Right lobe of liver (tissue), 6 donors: ENCODE results near the gene CXCR4. TPM values are rescaled to one million over a fixed set of nuclear protein-coding genes. Genes with fewer than 3 reads are reported as not detected.

ENCODE experiments used
- ATAC-seq, 4 donors: fragments of 200-7000 bp; cut with Tn5 transposase; one replicate each; pipeline ENCODE4 v1.9.1; 2020; ENCODE audit warnings: mild to moderate bottlenecking in 4 of 4, moderate library complexity in 4 of 4
- DNase-seq, 3 donors: peaks; one replicate each; pipeline ENCODE4 v3.0.0-alpha.2; 2020
- H3K27ac ChIP-seq, 3 donors: fragments of 200-600 bp; one replicate each; pipeline ENCODE4 v1.8.0; 2022
- H3K27me3 ChIP-seq, 2 donors: fragments of 200-600 bp; one replicate each; pipeline ENCODE4 v1.8.0; 2022
- H3K36me3 ChIP-seq, 4 donors: fragments of 200-600 bp; sonication (generic) in 1 of 4; one replicate each; pipeline versions ENCODE4 v1.5.1 to v1.8.0; 2017 to 2022; ENCODE audit warnings: control low read depth in 1 of 4
- H3K4me1 ChIP-seq, 4 donors: fragments of 200-600 bp; sonication (generic) in 1 of 4; one replicate each; pipeline versions ENCODE4 v1.5.1 to v1.8.0; 2017 to 2022; ENCODE audit warnings: control low read depth in 1 of 4
- H3K4me3 ChIP-seq, 3 donors: fragments of 200-600 bp; one replicate each; pipeline ENCODE4 v1.8.0; 2022
- H3K9me3 ChIP-seq, 4 donors: fragments of 200-600 bp; sonication (generic) in 1 of 4; one replicate each; pipeline versions ENCODE4 v1.5.1 to v1.8.0; 2017 to 2022; ENCODE audit warnings: control low read depth in 1 of 4
- POLR2A ChIP-seq: fragments of 450-650 bp; IDR thresholded peaks from one replicate; pipeline ENCODE4 v1.6.1; 2017; ENCODE audit warnings: antibody characterized with exemption, mild to moderate bottlenecking
- WGBS: methylation state at CpG from one replicate; pipeline ENCODE4 v1.1.6; 2018; ENCODE audit warnings: low coverage, low lambda C conversion rate; ENCODE audit not compliant: insufficient coverage; ENCODE audit errors: missing lambda C conversion rate; 5-methylcytosine and 5-hydroxymethylcytosine counted together
- intact Hi-C, 2 donors: fragments of 100-400 bp; cut with DNase I; formaldehyde crosslinking; loops; one replicate each; pipeline versions ENCODE4 v1.11.2 to v1.14.1; 2022
- total RNA-seq, 6 experiments: library from RNA; depleted of rRNA in 2 of 6; stranded (reverse); fragments of >200 nt in 2 of 6; fragmentation: NEBNext Ultra II Directional in 3 of 6; extraction: Animal tissue kit (Norgen Biotek cat#: 25700) in 3 of 6; gene quantifications; one replicate each; pipeline versions ENCODE4 v1.1.0 to v1.2.4, GENCODE V29; 2016 to 2023
- TF ChIP-seq, protein P1 (sequence below), 4 donors: fragments of 200-600 bp in 3 of 4; fragments of 450-650 bp in 1 of 4; IDR thresholded peaks; one replicate each; pipeline versions ENCODE4 v1.5.1 to v1.8.0; 2016 to 2022; ENCODE audit warnings: antibody characterized with exemption in 4 of 4, mild to moderate bottlenecking in 2 of 4
- donor health status: DM: no; HTN: yes; CAD: no.
- donor health status: DM: no; HTN: no; CAD: no.
- donor health status: DM: no; HTN: no; CAD: no.
- donor health status: DM: no; HTN: yes; CAD: no.
- donor health status: DM: no; HTN: yes; CAD: no.

CXCR4 gene
- total RNA-seq, 6 experiments from 2014 or later: 1.8 to 12.6 (median 6.9) TPM

DNA sequence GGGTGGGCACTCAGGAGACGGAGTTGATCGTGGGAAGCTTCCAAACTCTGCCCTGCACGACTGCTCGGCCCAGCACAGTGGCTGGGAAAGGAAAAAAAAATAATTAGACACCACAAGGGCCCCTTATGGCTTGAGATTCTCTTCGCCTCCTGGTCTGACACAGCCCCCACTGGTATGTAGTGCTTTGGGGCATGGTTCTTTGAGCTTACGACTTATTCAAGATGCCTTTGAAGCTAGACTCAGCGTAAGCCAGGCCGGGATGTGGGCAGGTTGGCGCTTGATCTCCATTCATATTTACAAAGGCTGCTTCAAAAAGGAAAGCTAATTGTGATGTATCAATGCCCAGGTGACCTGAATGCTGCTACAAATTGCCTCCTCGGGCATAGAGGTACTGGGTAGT, 50.5 kb downstream of the CXCR4 start:
- 65% methylated on average over 5 of the region's 10 CpGs for WGBS
- no peak for ATAC-seq
- H3K36me3 ChIP-seq: no peaks in the 10 kb centered on the region
- no peaks in the 10 kb centered on the region for H3K4me1 ChIP-seq
- no peak overlapping the region for H3K4me3 ChIP-seq
- DNase-seq: no peak
- intact Hi-C loops: no loop called here
- no peak overlapping the region for H3K27ac ChIP-seq
- TF ChIP-seq, protein P1, sequence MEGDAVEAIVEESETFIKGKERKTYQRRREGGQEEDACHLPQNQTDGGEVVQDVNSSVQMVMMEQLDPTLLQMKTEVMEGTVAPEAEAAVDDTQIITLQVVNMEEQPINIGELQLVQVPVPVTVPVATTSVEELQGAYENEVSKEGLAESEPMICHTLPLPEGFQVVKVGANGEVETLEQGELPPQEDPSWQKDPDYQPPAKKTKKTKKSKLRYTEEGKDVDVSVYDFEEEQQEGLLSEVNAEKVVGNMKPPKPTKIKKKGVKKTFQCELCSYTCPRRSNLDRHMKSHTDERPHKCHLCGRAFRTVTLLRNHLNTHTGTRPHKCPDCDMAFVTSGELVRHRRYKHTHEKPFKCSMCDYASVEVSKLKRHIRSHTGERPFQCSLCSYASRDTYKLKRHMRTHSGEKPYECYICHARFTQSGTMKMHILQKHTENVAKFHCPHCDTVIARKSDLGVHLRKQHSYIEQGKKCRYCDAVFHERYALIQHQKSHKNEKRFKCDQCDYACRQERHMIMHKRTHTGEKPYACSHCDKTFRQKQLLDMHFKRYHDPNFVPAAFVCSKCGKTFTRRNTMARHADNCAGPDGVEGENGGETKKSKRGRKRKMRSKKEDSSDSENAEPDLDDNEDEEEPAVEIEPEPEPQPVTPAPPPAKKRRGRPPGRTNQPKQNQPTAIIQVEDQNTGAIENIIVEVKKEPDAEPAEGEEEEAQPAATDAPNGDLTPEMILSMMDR (IDR thresholded peaks at IDR 0.05): no peak
- TF ChIP-seq POLR2A: no peak
- H3K9me3 ChIP-seq: no peaks in the 10 kb centered on the region
- no peaks in the 10 kb centered on the region for H3K27me3 ChIP-seq

DNA sequence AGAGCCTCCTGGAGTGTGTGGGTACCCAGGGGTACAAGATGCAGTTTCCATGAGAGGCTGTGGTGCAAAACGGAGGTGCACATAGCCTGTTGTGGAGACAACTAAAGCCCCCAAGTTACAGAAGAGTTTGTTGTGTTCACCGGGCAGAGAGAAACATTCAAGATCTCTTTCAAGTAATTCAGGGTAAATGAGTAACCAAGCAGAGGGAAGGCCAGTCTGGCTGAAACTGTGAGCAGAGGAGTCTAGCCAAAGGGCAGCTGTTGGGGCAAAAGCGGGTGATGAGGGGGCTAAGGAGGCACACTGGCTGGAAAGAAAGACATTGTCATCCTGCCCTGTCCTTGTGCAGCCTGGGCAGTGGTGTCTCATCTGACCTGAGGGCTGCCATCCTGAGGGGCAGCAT, 52.0 kb downstream of the CXCR4 start:
- ATAC-seq (no peak), DNase-seq (no peak)
- H3K4me1 ChIP-seq: no peaks in the 10 kb centered on the region
- H3K9me3 ChIP-seq: no peaks in the 10 kb centered on the region
- WGBS: 27% methylated on average over 3 of the region's 3 CpGs
- H3K4me3 ChIP-seq: no peak overlapping the region
- no peaks in the 10 kb centered on the region for H3K27me3 ChIP-seq
- no peak overlapping the region for H3K27ac ChIP-seq
- no peak for TF ChIP-seq POLR2A
- TF ChIP-seq, protein P1 (IDR thresholded peaks at IDR 0.05): no peak
- intact Hi-C loops: no loop called here
- no peaks in the 10 kb centered on the region for H3K36me3 ChIP-seq

DNA sequence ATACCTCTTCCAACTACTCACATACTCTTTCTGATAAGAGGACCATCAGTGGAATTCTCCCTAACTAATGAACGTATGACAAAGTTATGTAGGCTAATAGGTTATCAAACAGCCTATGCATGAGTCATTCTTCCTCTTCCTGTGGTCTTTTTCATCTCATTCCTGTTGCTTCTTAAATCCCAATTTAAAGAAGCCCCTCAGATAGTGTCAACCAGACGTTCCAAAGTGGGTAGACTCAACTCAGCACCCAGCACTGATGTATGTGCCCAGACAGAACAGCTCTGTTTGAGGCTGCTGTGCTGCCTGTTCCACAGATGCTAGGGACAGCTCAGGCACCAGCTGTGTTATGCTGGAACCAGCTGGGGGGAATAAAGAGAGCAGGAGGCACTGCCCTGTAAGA, 52.6 kb downstream of the CXCR4 start:
- Histone ChIP-seq H3K9me3 (no peaks in the 10 kb centered on the region), H3K27ac (no peak overlapping the region), H3K27me3 (no peaks in the 10 kb centered on the region), H3K4me3 (no peak overlapping the region), H3K4me1 (no peaks in the 10 kb centered on the region), H3K36me3 (no peaks in the 10 kb centered on the region)
- DNase-seq (no peak), ATAC-seq (no peak)
- TF ChIP-seq, protein P1 (IDR thresholded peaks at IDR 0.05): no peak
- no peak for TF ChIP-seq POLR2A
- intact Hi-C loops: no loop called here
- 3% methylated on average over 2 of the region's 2 CpGs for WGBS

Other genes with a start within 250 kb of the CXCR4 start
- gene MCM6, start 241.7 kb downstream of the CXCR4 start, total RNA-seq: 10 to 100 TPM in 2 of 6 experiments, 1 to 10 TPM in 4; 1.5 to 13.2 (median 4.7) TPM
- 10 to 100 TPM; 19.9 to 49.1 (median 34.8) TPM for gene DARS1, start 132.5 kb downstream of the CXCR4 start, total RNA-seq